GM19035 (cell line): Measurements from ENCODE around the gene GSTA5.
"Not testable (repeated sequence)": the region's sequence is repeated elsewhere in the genome, so short reads cannot be mapped to it uniquely, and the experiment has no call there.

Source experiments
- ATAC-seq: cut with Tn5 transposase; IDR thresholded peaks from one replicate; pipeline ENCODE4 v1.9.1; 2021; ENCODE audit not compliant: unreplicated experiment

GSTA5 gene

GRCh38 chr6:52799272-52799671 is 41.3 kb downstream of the GSTA5 start:
- not testable (repeated sequence) for ATAC-seq

- ATAC-seq: not testable (repeated sequence)
Measured at GRCh38 chr6:52794366-52794765, 46.2 kb downstream of the GSTA5 start.

GRCh38 chr6:52790861-52791260 is 49.8 kb downstream of the GSTA5 start:
- ATAC-seq: no peak

DNA sequence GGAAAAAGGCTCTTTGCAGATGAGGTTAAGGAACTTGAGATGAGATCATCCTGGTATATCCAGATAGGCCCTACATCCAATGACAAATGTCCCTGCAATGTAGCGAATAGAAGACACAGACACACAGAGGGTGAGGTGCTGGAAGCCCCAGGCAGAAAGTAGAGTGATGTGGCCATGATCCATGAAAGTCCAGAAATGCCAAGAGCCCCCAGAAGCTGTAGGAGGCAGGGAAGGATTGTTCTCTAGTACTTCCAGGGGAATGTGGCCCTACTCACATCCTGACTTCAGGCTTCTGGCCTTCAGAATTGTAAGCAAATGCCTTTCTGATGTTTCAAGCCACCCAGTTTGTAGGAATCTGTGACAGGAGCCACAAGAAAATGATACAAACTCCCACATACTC is 51.0 kb downstream of the GSTA5 start:
- ATAC-seq: not testable (repeated sequence)

DNA sequence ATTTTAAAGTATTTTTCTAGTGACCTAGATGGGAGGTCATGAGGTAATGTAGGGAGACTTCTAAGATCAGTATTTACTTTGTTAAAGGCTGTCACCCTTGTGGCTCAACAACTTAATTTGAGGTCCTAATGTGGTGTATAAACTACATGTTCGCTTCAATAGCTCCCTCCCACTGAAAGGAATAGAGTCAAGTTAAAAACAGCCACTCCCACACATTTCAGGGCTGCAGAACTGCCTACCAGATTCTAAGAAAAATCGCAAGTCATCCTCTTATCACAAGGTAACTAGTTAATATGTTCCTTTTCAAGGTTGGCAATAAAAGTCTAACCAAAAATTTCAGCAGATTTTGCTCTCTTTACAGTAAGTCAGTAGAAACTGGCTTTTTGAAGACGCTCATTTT is 52.1 kb downstream of the GSTA5 start:
- no peak for ATAC-seq

GRCh38 chr6:52787917-52788316 is 52.7 kb downstream of the GSTA5 start:
- no peak for ATAC-seq

GRCh38 chr6:52786249-52786956 is 54.2 kb downstream of the GSTA5 start:
- ATAC-seq: no peak

- ATAC-seq: not testable (repeated sequence)
Measured at GRCh38 chr6:52782696-52783274, 57.8 kb downstream of the GSTA5 start.

GRCh38 chr6:52782209-52782608 is 58.4 kb downstream of the GSTA5 start:
- not testable (repeated sequence) for ATAC-seq
